ENCODE results near the gene PLXDC1.

DNA sequence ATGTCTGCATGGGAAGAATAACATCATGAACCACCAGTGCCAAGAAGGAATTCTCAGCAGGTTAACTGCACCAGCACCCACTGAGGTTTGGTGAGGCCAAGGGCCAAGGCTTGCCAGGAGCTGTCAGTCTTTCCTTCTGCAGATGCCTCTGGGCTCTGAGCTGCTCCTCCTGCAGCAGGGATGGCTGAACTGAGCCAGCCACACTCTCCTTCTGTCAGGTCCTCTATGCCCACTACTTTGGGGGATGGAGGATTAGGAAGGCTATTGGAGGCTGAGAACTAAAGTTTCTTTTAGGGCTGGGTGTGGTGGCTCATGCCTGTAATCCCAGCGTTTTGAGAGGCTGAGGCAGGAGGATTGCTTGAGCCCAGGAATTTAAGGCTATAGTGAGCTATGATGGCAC, 71.6 kb downstream of the PLXDC1 start:
- no peak for TF ChIP-seq MAX (IDR thresholded peaks at IDR 0.05)
- no peak for TF ChIP-seq TEAD4 (IDR thresholded peaks at IDR 0.05)
- no peak for TF ChIP-seq EP300 (IDR thresholded peaks at IDR 0.05; ENCODE audit: borderline replicate concordance)
- no peak for TF ChIP-seq USF1 (IDR thresholded peaks at IDR 0.05)
- TF ChIP-seq TAF1 (IDR thresholded peaks at IDR 0.05; ENCODE audit: low read depth): no peak
- TF ChIP-seq NFIC (IDR thresholded peaks at IDR 0.05): no peak
- TF ChIP-seq ZBTB7A (IDR thresholded peaks at IDR 0.05; ENCODE audit: low read depth): no peak
